Body of pancreas (tissue), 4 donors: ENCODE data around the gene SNX32. TPM values are rescaled to one million over a fixed set of nuclear protein-coding genes. Genes with fewer than 3 reads are reported as not detected.
A peak's percentile ranks its signal among the peaks of the same experiment; 100 is the strongest.

Experiments used
- ATAC-seq: fragments of 150-250 bp; one replicate; pipeline ENCODE4 v1.9.1; 2016
- DNase-seq, 4 donors: peaks; one replicate each; pipeline ENCODE4 v3.0.0-alpha.2; 2019
- H3K27ac ChIP-seq, 4 donors: fragments of 200-600 bp; sonication (generic); 1 replicate in 3 of 4; 2 replicates in 1 of 4; pipeline versions ENCODE4 v1.5.1 to v1.6.1; 2016 to 2019; ENCODE audit warnings: mild to moderate bottlenecking in 1 of 4, mixed read lengths in 1 of 4, moderate library complexity in 1 of 4
- H3K27me3 ChIP-seq, 2 donors: fragments of 200-600 bp; sonication (generic); one replicate each; pipeline ENCODE4 v1.6.0; 2016; ENCODE audit warnings: mild to moderate bottlenecking in 1 of 2
- H3K36me3 ChIP-seq, 2 donors: fragments of 200-600 bp; sonication (generic); replicated peaks in 1 of 2; 2 replicates each; pipeline ENCODE4 v1.5.1; 2016; ENCODE audit warnings: low read depth in 2 of 2; ENCODE audit not compliant: insufficient read depth in 1 of 2
- H3K4me1 ChIP-seq: fragments of 200-600 bp; sonication (generic); one replicate; pipeline ENCODE4 v1.6.0; 2016
- H3K4me3 ChIP-seq, 2 donors: fragments of 200-600 bp; sonication (generic); 1 replicate in 1 of 2; 2 replicates in 1 of 2; pipeline ENCODE4 v1.5.1; 2016 to 2019
- H3K9me3 ChIP-seq, 3 donors: fragments of 200-600 bp; sonication (generic); 1 replicate in 2 of 3; 2 replicates in 1 of 3; pipeline ENCODE4 v1.5.1; 2016
- CTCF ChIP-seq, 7 experiments: fragments of 450-650 bp in 4 of 7; fragments of 200-600 bp in 3 of 7; sonication (generic) in 3 of 7; IDR thresholded peaks; one replicate each; pipeline ENCODE4 v1.5.1; 2016 to 2019; ENCODE audit warnings: antibody characterized with exemption in 7 of 7
- POLR2A ChIP-seq, 3 donors: fragments of 450-650 bp; IDR thresholded peaks; one replicate each; pipeline ENCODE4 v1.6.1; 2016; ENCODE audit warnings: antibody characterized with exemption in 3 of 3, mild to moderate bottlenecking in 2 of 3
- WGBS, 2 donors: methylation state at CpG; one replicate each; pipeline ENCODE4 v1.1.5; 2017; 5-methylcytosine and 5-hydroxymethylcytosine counted together
- intact Hi-C: fragments of 100-400 bp; cut with DNase I; formaldehyde crosslinking; loops from one replicate; pipeline ENCODE4 v1.15.1; 2023
- total RNA-seq, 2 donors: library from RNA; depleted of rRNA; stranded (reverse); fragments of >200 nt; gene quantifications; one replicate each; pipeline ENCODE4 v1.1.0, GENCODE V29; 2016

The SNX32 gene
- total RNA-seq, 2 donors from 2014 or later = 0.26 TPM; not detected in 1

- Histone ChIP-seq H3K4me1 (peaks cover 44% of the 10 kb centered on the region), H3K27me3 (no peaks in the 10 kb centered on the region), H3K4me3 (peak overlapping the region in 1 of 2 donors; percentile 0), H3K9me3 (no peaks in the 10 kb centered on the region), H3K36me3 (no peaks in the 10 kb centered on the region), H3K27ac (peak overlapping the region in 2 of 4 donors; percentile 12 to 47)
- peak; percentile 32 to 63 (median 44) for DNase-seq
- ATAC-seq = no peak
- TF ChIP-seq POLR2A (IDR thresholded peaks at IDR 0.05) (no peak), CTCF (IDR thresholded peaks at IDR 0.05) (no peak)
- WGBS, 2 donors = 0 to 4% methylated on average over 2 to 62 of the region's 64 CpGs
- intact Hi-C loops = no loop called here
Measured at GRCh38 chr11:65787649-65788622, 45.8 kb upstream of the SNX32 start.

GRCh38 chr11:65788821-65789220, 44.9 kb upstream of the SNX32 start:
- H3K9me3 ChIP-seq = no peaks in the 10 kb centered on the region
- no peaks in the 10 kb centered on the region for H3K36me3 ChIP-seq
- no peaks in the 10 kb centered on the region for H3K27me3 ChIP-seq
- no peak for DNase-seq
- intact Hi-C loops = no loop called here
- WGBS, 2 donors = 24 to 30% methylated on average over 6 of the region's 6 CpGs
- ATAC-seq = no peak
- TF ChIP-seq POLR2A (IDR thresholded peaks at IDR 0.05) (no peak), CTCF (IDR thresholded peaks at IDR 0.05) (no peak)
- peaks cover 53% of the 10 kb centered on the region for H3K4me1 ChIP-seq
- no peak overlapping the region for H3K4me3 ChIP-seq
- H3K27ac ChIP-seq = no peak overlapping the region

GRCh38 chr11:65789230-65790103, 44.3 kb upstream of the SNX32 start:
- no peak overlapping the region for H3K27ac ChIP-seq
- H3K27me3 ChIP-seq = no peaks in the 10 kb centered on the region
- intact Hi-C loops = no loop called here
- no peak for ATAC-seq
- no peak for DNase-seq
- H3K36me3 ChIP-seq = no peaks in the 10 kb centered on the region
- WGBS, 2 donors = 58 to 59% methylated on average over 10 to 14 of the region's 14 CpGs
- no peaks in the 10 kb centered on the region for H3K9me3 ChIP-seq
- no peak for TF ChIP-seq CTCF (IDR thresholded peaks at IDR 0.05)
- no peak for TF ChIP-seq POLR2A (IDR thresholded peaks at IDR 0.05)
- peaks cover 54% of the 10 kb centered on the region for H3K4me1 ChIP-seq
- H3K4me3 ChIP-seq = no peak overlapping the region

- H3K27ac ChIP-seq = no peak overlapping the region
- peaks cover 54% of the 10 kb centered on the region for H3K4me1 ChIP-seq
- no peaks in the 10 kb centered on the region for H3K27me3 ChIP-seq
- DNase-seq = no peak
- H3K4me3 ChIP-seq = no peak overlapping the region
- no peak for ATAC-seq
- no peaks in the 10 kb centered on the region for H3K9me3 ChIP-seq
- TF ChIP-seq CTCF (IDR thresholded peaks at IDR 0.05) (no peak), POLR2A (IDR thresholded peaks at IDR 0.05) (no peak)
- intact Hi-C loops = no loop called here
- H3K36me3 ChIP-seq = no peaks in the 10 kb centered on the region
- WGBS, 2 donors = 84 to 87% methylated on average over 8 to 12 of the region's 13 CpGs
Measured at GRCh38 chr11:65790104-65790901, 43.5 kb upstream of the SNX32 start.
